MCF 10A (cell line): Measurements from ENCODE around the gene RSPH10B. TPM values are rescaled to one million over a fixed set of nuclear protein-coding genes. Genes with fewer than 3 reads are reported as not detected.
"Not testable (repeated sequence)": the region's sequence is repeated elsewhere in the genome, so short reads cannot be mapped to it uniquely, and the experiment has no call there.

Experiments used
- BruUV-seq: library from RNA; stranded (reverse); fragments of 400-500 nt; replicated peaks from 2 replicates; lab custom pipeline; 2021; lab: Mats Ljungman, UMichigan
- CTCF ChIA-PET: fragments of 300-600 bp; sonication (Branson Sonifier 250); formaldehyde crosslinking; extraction: SDS; loops from one replicate; lab custom pipeline; 2021; ENCODE audit warnings: antibody characterized with exemption, inconsistent platforms; lab: Yijun Ruan, JAX
- POLR2A ChIA-PET: fragments of 300-600, 350-650 bp; sonication (Branson Sonifier 250); formaldehyde crosslinking; extraction: SDS; loops from one replicate; lab custom pipeline; 2020; ENCODE audit warnings: antibody characterized with exemption, inconsistent platforms; lab: Yijun Ruan, JAX
- DNase-seq: peaks from one replicate; pipeline ENCODE4 v3.0.0-alpha.2; 2018; ENCODE audit not compliant: unreplicated experiment
- H3K27ac Mint-ChIP-seq: one replicate; pipeline ENCODE4 v1.8.0; 2022; ENCODE audit warnings: mild to moderate bottlenecking, low read depth, mixed read lengths; ENCODE audit not compliant: unreplicated experiment
- H3K27me3 Mint-ChIP-seq: one replicate; pipeline ENCODE4 v1.8.0; 2022; ENCODE audit warnings: mixed read lengths; ENCODE audit not compliant: insufficient read depth, unreplicated experiment
- H3K36me3 Mint-ChIP-seq: one replicate; pipeline ENCODE4 v1.8.0; 2022; ENCODE audit warnings: mild to moderate bottlenecking, moderate library complexity, mixed read lengths; ENCODE audit not compliant: insufficient read depth, unreplicated experiment
- H3K4me1 Mint-ChIP-seq: one replicate; pipeline ENCODE4 v1.8.0; 2022; ENCODE audit warnings: mixed read lengths; ENCODE audit not compliant: insufficient read depth, unreplicated experiment
- H3K4me3 Mint-ChIP-seq: one replicate; pipeline ENCODE4 v1.8.0; 2022; ENCODE audit warnings: mild to moderate bottlenecking, moderate library complexity, mixed read lengths; ENCODE audit not compliant: unreplicated experiment
- H3K9me3 Mint-ChIP-seq: one replicate; pipeline ENCODE4 v1.8.0; 2022; ENCODE audit warnings: mixed read lengths; ENCODE audit not compliant: unreplicated experiment
- CTCF ChIP-seq: fragments of 200-600 bp; IDR thresholded peaks from one replicate; pipeline ENCODE4 v1.8.0; 2022; ENCODE audit warnings: antibody characterized with exemption, mild to moderate bottlenecking; ENCODE audit not compliant: unreplicated experiment
- intact Hi-C: fragments of 100-400 bp; cut with micrococcal nuclease; formaldehyde crosslinking; loops from 2 replicates; pipeline ENCODE4 v1.14.1; 2022
- total RNA-seq: library from RNA; stranded (reverse); gene quantifications from 2 replicates; pipeline ENCODE4 v1.2.3, GENCODE V29; 2022

RSPH10B gene
- total RNA-seq, 1 experiment from 2014 or later, result 0.84 TPM

- intact Hi-C loops, H3K27me3 Mint-ChIP-seq, H3K4me3 Mint-ChIP-seq, POLR2A ChIA-PET, DNase-seq, CTCF ChIA-PET, H3K27ac Mint-ChIP-seq, H3K4me1 Mint-ChIP-seq, H3K9me3 Mint-ChIP-seq, BruUV-seq: not testable (repeated sequence)
- H3K36me3 Mint-ChIP-seq, result peaks cover 28% of the 10 kb centered on the region
These were observed 65.8 kb downstream of the RSPH10B start for GRCh38 chr7:5904726-5905125.

- BruUV-seq, POLR2A ChIA-PET, H3K9me3 Mint-ChIP-seq, H3K4me3 Mint-ChIP-seq, intact Hi-C loops, CTCF ChIA-PET, H3K27ac Mint-ChIP-seq, DNase-seq, H3K4me1 Mint-ChIP-seq, H3K27me3 Mint-ChIP-seq: not testable (repeated sequence)
- H3K36me3 Mint-ChIP-seq, result peaks cover 28% of the 10 kb centered on the region
These were observed 67.5 kb downstream of the RSPH10B start for GRCh38 chr7:5903002-5903401.

DNA sequence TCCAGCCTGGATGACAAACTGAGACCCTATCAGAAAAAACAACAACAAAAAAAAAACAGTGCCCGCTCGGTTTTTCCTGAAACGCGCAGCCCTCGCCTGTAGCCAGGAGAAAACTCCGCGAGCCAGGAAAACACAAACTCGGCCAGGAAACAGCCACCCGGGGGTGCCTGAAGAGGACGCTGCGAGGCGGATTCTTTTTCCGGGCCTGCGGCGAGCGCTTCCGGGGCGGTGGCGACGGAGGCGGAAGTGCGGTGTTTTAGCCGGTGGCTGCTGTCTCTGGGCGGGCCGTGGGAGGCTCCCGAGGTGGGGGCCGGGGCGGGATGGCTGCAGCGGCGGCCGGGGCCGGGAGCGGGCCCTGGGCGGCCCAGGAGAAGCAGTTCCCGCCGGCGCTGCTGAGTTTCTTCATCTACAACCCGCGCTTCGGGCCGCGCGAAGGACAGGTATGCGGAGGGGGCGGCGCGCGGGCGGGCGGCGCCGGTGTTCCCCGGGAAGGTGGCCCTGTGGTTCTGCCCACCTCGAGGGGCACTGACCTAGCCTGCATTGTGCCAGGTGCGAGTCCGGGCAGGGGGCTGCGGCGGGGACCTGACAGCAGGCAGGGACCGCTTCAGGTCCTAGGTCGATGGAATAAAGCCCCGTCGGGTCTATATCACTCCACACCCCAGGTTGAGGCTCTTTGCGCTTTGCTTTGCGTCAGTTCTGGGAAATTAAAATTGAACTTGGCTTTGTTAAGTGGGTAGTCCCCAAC, 71.8 kb downstream of the RSPH10B start, which contains the start of gene CCZ1:
CCZ1 (plus strand) TSS at position 254 of the 745 bp plus-strand sequence; CDS start at position 321, 67 bp downstream.
- H3K27me3 Mint-ChIP-seq, intact Hi-C loops, BruUV-seq, CTCF ChIA-PET, H3K9me3 Mint-ChIP-seq, H3K4me1 Mint-ChIP-seq, POLR2A ChIA-PET: not testable (repeated sequence)
- H3K27ac Mint-ChIP-seq, result peak within 1 kb of the TSS; percentile 73
- DNase-seq, result peak; percentile 68
- H3K36me3 Mint-ChIP-seq, result peaks cover 11% of the 10 kb centered on the region
- peak; percentile 20 for TF ChIP-seq CTCF
- H3K4me3 Mint-ChIP-seq, result peak within 1 kb of the TSS; percentile 73

GRCh38 chr7:5897369-5897919, 73.0 kb downstream of the RSPH10B start:
- H3K9me3 Mint-ChIP-seq, H3K27me3 Mint-ChIP-seq, CTCF ChIA-PET, intact Hi-C loops, H3K27ac Mint-ChIP-seq, DNase-seq, POLR2A ChIA-PET, H3K36me3 Mint-ChIP-seq, H3K4me1 Mint-ChIP-seq, BruUV-seq: not testable (repeated sequence)
- peak overlapping the region; percentile 73 for H3K4me3 Mint-ChIP-seq

GRCh38 chr7:5892498-5892897, 78.0 kb downstream of the RSPH10B start:
- no TSS peak for BruUV-seq
- no peaks in the 10 kb centered on the region for H3K9me3 Mint-ChIP-seq
- H3K4me3 Mint-ChIP-seq, result no peak overlapping the region
- CTCF ChIA-PET, result interaction anchor here (0.6 kb wide), 1 partner anchor 228 kb away, joined by 4 read pairs; no protein-coding TSS in a partner anchor
- POLR2A ChIA-PET, result interaction anchor here (0.9 kb wide), 1 partner anchor 17 kb away, joined by 3 read pairs; no protein-coding TSS in a partner anchor
- no peaks in the 10 kb centered on the region for H3K36me3 Mint-ChIP-seq
- no peak for TF ChIP-seq CTCF
- no peaks in the 10 kb centered on the region for H3K27me3 Mint-ChIP-seq
- DNase-seq, result no peak
- H3K4me1 Mint-ChIP-seq, result peaks cover 6% of the 10 kb centered on the region
- H3K27ac Mint-ChIP-seq, result no peak overlapping the region
- intact Hi-C loops, result no loop called here

DNA sequence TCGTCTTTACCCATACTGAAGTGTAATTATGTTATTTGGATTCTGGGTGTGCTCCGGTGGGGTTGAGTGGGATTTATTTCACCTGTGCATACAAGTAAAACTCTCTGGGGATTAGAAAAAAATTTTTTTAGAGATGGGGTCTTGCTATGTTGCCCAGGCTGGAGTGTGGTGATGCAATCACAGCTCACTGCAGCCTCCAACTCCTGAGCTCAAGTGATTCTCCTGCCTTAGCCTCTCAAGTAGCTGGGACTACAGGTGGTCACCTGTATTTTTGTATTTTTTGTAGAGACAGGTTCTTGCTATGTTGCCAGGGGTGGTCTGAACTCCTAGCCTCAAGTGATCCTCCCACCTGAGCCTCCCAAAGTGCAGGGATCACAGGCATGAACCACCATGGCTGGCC, 80.2 kb downstream of the RSPH10B start:
- BruUV-seq, H3K4me1 Mint-ChIP-seq, H3K9me3 Mint-ChIP-seq, intact Hi-C loops, DNase-seq, H3K27ac Mint-ChIP-seq, H3K4me3 Mint-ChIP-seq, POLR2A ChIA-PET, H3K27me3 Mint-ChIP-seq, H3K36me3 Mint-ChIP-seq: not testable (repeated sequence)
- CTCF ChIA-PET, result interaction anchor here (0.6 kb wide), 1 partner anchor 66 kb away, joined by 3 read pairs; no protein-coding TSS in a partner anchor

DNA sequence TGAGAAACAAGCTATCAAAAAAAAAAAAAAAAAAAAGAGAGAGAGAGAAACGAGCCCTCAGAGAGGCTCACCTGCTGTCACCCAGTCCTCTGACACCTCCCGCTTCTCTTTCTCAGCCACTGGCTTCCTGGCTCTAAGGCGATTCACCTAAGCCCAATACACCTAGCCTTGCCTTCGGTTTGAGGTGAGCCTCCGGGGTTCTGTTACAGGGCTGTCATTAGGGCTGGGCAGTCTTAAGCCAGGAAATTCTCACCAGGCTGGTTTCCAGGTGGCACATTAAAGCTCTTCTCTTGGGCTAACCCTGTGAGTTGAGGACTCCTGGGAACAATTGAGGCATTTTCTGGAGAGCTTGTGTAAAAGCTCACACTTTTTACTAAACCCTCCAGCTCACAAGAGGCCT, 82.5 kb downstream of the RSPH10B start:
- BruUV-seq, intact Hi-C loops, H3K36me3 Mint-ChIP-seq, DNase-seq, H3K27me3 Mint-ChIP-seq, POLR2A ChIA-PET, H3K27ac Mint-ChIP-seq, H3K4me1 Mint-ChIP-seq, H3K9me3 Mint-ChIP-seq, H3K4me3 Mint-ChIP-seq: not testable (repeated sequence)
- CTCF ChIA-PET, result interaction anchor here (0.6 kb wide), 1 partner anchor 31 kb away, joined by 3 read pairs; no protein-coding TSS in a partner anchor
